ENCODE measurements around the gene TOR1B. TPM values are rescaled to one million over a fixed set of nuclear protein-coding genes. Genes with fewer than 3 reads are reported as not detected.
A peak's percentile ranks its signal among the peaks of the same experiment; 100 is the strongest.

TOR1B gene, protein sequence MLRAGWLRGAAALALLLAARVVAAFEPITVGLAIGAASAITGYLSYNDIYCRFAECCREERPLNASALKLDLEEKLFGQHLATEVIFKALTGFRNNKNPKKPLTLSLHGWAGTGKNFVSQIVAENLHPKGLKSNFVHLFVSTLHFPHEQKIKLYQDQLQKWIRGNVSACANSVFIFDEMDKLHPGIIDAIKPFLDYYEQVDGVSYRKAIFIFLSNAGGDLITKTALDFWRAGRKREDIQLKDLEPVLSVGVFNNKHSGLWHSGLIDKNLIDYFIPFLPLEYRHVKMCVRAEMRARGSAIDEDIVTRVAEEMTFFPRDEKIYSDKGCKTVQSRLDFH
- total RNA-seq, result 17.4 and 18.9 TPM in 2 replicates
- total RNA-seq (2013), result 17.4 TPM
- 13.3 and 16.1 TPM in 2 replicates for polyA plus RNA-seq
- polyA minus RNA-seq, result 20.5 and 26.5 TPM in 2 replicates

GRCh38 chr9:129802833-129803675, at the start of gene TOR1B:
TOR1B (plus strand) TSS chr9:129803184; CDS start chr9:129803213, 29 bp downstream.
- Histone ChIP-seq H4K20me1 (ENCODE audit: control insufficient read depth, insufficient read depth, low read length, poor library complexity, severe bottlenecking) (peaks cover 7% of the 10 kb centered on the region), H2AFZ (ENCODE audit: insufficient read depth, low read depth, low read length, poor library complexity, severe bottlenecking) (peak within 1 kb of the TSS; percentile 98), H3K4me3 (ENCODE audit: control extremely low read depth in 1 of 5, extremely low read depth in 1 of 5, insufficient read depth in 1 of 5, low read depth in 2 of 5, low read length in 4 of 5) (peak within 1 kb of the TSS; percentile 41 to 96 (median 76)), H3K4me1 (ENCODE audit: control insufficient read depth in 2 of 2, insufficient read depth in 2 of 2, low read length in 2 of 2) (peaks cover 6 to 13% of the 10 kb centered on the region in 2 donors), H3K27ac (ENCODE audit: low read length in 2 of 2) (peak within 1 kb of the TSS; percentile 71 to 79), H3K9me3 (ENCODE audit: control extremely low read depth in 1 of 3, control insufficient read depth in 2 of 3, insufficient read depth in 1 of 3, low read length in 2 of 3) (no peaks in the 10 kb centered on the region), H3K9ac (ENCODE audit: low read length) (peak within 1 kb of the TSS; percentile 87), H3K79me2 (ENCODE audit: control insufficient read depth, insufficient read depth, low read length) (peaks cover 20% of the 10 kb centered on the region), H3K36me3 (replicated peaks in 1 of 2; ENCODE audit: control extremely low read depth in 1 of 2, control insufficient read depth in 1 of 2, extremely low read depth in 1 of 2, insufficient read depth in 2 of 2, low read length in 1 of 2) (peaks cover 0 to 9% of the 10 kb centered on the region in 2 experiments), H3K4me2 (replicated peaks; ENCODE audit: low read depth, low read length, poor library complexity, severe bottlenecking) (peak within 1 kb of the TSS; percentile 95), H3K27me3 (replicated peaks in 1 of 4; ENCODE audit: control extremely low read depth in 1 of 4, control insufficient read depth in 3 of 4, insufficient read depth in 4 of 4, low read length in 3 of 4) (no peaks in the 10 kb centered on the region)
- WGBS (ENCODE audit: insufficient coverage), result under 1% methylated on average over 87 of the region's 93 CpGs
- H3K4me3 Mint-ChIP-seq, result peak within 1 kb of the TSS; percentile 96
- peak; percentile 98 for DNase-seq
- no peaks in the 10 kb centered on the region for H3K27me3 Mint-ChIP-seq
- peak; percentile 94 for ATAC-seq (ENCODE audit: low read depth)
- H3K4me1 Mint-ChIP-seq, result peaks cover 20% of the 10 kb centered on the region
- peak within 1 kb of the TSS; percentile 95 for H3K27ac Mint-ChIP-seq
- no peaks in the 10 kb centered on the region for H3K9me3 Mint-ChIP-seq (ENCODE audit: insufficient read depth)
- intact Hi-C loops (cut with micrococcal nuclease), result loop anchor here (1.0 to 10.0 kb wide), 5 partner anchors 21 to 1081 kb away; partner anchors contain the start of genes C9orf78, CRAT, NTMT1 and PTPA
- TF ChIP-seq EZH2 (IDR thresholded peaks at IDR 0.05; ENCODE audit: borderline replicate concordance, insufficient read depth, low read depth, low read length, poor library complexity, severe bottlenecking) (no peak), CTCF (IDR thresholded peaks at IDR 0.05) (no peak)
- CTCF ChIA-PET, result interaction anchor here (0.7 to 1.2 kb wide), 5 partner anchors 13 to 1500 kb away, joined by 3 to 4 read pairs (median 4); no protein-coding TSS in a partner anchor
- POLR2A ChIA-PET, result interaction anchor here (0.6 to 1.6 kb wide), 5 partner anchors 98 to 1815 kb away, joined by 3 to 6 read pairs (median 4); partner anchors contain the start of gene DOLPP1
